ENCODE measurements around the gene ATOX1.
"Not testable (repeated sequence)": the region's sequence is repeated elsewhere in the genome, so short reads cannot be mapped to it uniquely, and the experiment has no call there.

The ATOX1 gene, protein sequence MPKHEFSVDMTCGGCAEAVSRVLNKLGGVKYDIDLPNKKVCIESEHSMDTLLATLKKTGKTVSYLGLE

DNA sequence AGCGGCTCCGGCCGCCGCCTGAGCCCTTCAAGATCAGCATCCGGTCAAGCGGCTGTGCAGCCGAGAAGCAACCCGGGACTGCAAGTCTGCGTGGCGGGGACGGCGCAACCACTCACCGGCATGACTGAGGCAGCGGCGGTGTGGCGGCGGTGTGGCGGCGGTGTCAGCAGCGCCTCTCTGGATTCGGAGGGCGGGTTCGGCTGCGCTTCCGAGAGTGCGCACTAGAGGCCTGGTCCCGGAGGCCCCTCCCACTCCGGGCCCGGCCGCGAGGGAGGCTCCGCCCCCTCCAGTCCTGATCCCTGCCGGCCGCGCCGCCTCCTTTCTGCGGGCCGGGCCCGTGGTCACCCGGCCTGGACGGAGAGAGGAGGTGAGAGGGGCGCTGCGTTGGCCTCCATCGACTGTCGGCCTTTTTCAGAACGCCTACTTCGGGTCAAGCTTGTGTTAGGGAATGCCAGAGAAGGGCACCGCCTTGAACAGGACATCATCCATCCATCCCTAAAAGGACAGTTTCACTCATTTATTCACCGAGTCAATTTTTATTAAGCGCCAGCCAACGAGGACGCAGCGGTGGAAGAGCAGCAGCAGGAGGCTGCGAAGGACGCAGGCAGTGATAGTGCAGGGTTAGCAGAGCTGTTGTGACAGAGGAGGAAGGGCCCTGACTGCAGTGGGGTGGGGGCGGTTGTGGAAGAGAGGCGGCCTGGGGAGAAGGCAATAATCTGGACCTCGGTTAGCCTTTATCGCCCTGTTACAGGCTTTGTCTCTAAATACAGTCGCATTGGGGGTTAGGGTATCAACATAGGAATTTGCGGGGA lies at the start of gene ATOX1:
ATOX1 (minus strand) TSS at position 202 of the 812 bp plus-strand sequence; CDS start at position 122, 80 bp downstream.
- DNase-seq = peak; percentile 38

DNA sequence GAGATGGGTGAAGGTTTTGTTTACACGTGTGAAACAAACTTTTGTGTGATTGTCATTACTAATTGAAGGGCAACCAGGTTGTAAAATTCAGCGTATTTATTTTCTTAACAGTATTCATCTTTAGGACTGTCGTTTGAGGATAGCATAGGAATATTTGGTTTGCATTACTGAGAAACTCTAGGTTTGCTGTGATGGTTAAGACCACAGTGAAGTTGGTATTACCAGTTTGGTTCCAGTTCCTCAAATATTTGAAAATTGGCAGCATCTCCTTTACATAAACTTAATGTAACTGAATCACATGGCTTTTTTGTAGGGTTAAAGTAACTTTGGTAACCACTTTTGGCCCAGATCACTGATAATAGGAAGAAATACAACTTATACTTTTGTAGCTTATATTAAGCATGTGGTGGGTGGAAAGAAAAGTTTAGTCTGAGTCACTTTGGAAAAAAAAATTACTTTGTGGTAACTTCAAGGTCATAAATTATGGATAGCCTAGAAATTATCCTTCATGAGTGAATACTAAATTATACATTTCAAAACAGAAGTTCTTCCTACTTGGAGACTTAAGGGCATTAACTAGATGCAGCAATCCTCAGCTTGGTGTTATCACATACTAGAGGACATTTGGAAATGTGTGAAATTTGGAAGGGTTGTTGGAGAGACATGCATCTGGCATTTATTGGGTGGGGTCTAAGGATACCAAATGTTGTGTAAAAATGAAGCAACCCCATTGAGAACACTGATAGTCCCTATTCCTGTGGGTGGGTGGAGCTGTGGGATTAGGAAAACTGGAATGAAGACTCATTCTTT lies 47.2 kb upstream of the ATOX1 start:
- DNase-seq = no peak

DNA sequence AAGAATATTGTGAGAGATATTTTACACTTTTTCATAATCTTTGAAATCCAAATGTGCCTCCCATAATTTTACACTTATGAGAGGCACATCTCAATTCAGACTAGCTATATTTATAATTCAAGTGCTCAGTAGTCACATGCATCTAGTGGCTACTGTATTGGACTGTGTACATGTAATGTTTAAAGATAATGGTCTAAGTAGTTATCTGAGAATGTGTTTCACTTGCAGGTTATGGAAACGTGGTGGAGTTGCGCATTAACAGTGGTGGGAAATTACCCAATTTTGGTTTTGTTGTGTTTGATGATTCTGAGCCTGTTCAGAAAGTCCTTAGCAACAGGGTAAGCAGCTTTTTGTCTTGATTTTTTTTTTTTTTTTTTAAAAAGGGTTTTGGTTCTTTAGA lies 42.1 kb upstream of the ATOX1 start:
- no peak for DNase-seq

DNA sequence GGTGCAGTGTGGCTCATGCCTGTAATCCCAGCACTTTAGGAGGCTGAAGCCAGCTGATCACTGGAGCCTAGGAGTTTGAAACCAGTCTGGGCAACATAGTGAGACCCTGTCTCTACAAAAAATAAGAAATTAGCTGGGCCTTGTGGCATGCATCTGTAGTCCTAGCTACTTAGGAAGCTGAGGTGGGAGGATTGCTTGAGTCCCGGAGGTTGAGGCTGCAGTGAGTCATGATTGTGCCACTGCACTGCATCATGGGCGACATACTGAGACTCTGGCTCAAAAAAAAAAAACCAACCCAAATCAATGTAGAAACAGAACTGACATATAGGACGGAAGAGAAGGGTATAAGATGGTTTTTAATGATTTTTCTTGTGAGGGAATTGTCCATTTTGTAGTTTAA lies 41.0 kb upstream of the ATOX1 start:
- DNase-seq = no peak

DNA sequence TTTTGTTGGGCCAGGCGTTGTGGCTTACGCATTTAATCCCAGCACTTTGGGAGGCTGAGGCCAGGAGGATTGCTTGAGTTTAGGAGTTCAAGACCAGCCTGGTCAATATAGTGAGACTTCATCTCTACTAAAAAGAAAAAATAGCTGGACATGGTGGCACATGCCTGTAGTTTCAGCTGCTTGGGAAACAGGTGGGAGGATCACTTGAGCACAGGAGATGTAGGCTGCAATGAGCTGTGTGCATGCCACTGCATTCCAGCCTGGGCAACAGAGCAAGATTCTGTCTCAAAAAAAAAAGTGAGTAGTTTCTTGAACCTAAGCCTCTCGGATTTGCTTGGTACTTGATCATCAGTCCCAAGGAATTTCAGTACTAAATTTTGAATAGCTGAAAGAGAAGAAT lies 40.2 kb upstream of the ATOX1 start:
- DNase-seq = no peak

DNA sequence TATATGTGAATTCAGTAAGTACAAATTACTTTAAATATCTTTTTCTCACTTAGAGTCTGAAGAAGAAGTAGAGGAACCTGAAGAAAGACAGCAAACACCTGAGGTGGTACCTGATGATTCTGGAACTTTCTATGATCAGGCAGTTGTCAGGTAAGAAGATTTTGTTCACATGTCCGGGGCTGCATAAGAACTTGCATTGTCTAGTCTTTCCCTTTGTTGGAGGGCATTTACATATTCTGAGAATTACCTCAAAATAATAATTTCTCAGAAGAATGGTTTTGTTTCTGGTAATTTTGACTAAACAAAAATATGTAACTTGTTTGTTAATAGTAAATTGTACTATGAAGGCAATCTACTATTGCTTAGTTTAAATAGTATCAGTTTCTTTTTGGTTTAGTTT lies 37.0 kb upstream of the ATOX1 start:
- no peak for DNase-seq

DNA sequence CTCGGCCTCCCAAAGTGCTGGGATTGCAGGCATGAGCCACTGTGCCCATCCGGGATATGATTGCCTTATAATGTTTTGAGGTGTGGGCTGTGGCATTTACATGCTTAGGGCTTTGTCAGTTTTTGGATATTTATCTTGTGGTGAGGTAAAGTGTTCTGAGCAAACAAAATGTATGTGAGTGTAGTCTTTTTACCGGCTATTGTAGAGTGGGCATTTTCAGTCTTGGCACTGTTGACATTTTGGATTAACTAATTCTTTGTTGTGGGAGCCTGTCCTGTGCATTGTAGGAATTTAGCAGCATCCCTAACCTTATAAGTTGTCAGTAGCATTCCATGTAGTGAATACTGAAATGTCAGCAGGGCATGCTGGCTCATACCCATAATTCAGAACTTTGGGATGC lies 34.9 kb upstream of the ATOX1 start:
- no peak for DNase-seq

DNA sequence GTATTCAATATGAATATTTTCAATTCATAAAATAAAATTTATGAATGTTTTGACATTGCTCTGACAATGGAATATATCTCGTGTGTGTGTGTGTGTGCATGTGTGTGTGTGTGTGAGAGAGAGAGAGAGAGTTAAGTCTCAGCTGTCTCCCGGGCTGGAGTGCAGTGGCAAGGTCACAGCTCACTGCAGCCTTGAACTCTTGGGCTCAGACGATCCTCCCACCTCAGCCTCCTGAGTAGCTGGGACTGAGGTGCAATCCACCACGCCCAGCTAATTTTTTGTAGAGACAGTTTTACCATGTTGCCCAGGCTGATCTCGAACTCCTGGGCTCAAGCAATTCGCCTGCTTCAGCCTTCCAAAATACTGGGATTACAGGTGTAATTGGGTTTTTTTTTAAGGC lies 29.4 kb upstream of the ATOX1 start:
- no peak for DNase-seq

DNA sequence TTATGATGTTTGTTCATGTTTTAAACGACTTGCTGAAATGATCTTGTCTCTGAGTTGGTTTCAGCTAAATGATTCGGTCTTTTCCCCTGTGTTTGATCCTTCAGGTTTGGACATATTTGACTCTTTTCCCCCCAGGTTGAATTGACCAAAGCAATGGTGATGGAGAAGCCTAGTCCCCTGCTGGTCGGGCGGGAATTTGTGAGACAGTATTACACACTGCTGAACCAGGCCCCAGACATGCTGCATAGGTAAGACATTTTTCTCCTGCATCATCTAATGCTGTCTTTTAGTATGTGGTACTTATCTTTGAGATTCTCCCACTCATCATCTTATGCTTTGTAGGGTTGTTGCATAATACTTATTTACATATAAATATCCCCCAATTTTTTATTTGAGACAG lies 28.0 kb upstream of the ATOX1 start:
- no peak for DNase-seq

DNA sequence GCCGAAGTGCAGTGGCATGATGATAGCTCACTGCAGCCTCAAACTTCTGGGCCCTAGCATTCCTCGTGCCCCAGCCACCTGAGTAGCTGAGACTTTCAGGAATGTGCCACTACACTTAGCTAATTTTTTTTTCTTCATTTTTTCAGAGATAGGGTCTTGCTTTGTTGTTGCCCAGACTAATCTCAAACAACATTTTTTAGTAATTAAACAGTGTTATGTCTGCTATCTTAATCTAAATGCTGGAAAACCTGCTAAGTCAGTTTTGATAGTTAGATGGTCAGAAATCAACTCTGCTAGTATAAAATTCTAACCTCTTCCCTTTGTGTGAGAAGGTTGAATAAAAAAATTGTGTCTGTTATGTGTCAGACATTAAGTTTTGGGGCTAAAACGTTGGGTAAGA lies 25.7 kb upstream of the ATOX1 start:
- DNase-seq = no peak

DNA sequence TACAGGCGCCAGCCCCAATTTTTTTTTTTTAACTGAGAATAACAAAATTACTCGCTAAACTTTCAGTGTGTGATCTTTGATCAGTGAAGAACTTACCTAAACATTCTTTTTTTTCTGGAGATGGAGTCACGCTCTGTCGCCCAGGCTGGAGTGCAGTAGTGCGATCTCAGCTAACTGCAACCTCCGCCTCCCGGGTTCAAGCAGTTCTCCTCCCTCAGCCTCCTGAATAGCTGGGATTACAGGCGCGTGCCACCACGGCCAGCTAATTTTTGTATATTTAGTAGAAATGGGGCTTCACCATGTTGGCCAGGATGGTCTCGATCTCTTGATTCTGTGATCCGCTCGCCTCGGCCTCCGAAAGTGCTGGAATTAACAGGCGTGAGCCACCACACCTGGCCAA lies 25.2 kb upstream of the ATOX1 start:
- not testable (repeated sequence) for DNase-seq

DNA sequence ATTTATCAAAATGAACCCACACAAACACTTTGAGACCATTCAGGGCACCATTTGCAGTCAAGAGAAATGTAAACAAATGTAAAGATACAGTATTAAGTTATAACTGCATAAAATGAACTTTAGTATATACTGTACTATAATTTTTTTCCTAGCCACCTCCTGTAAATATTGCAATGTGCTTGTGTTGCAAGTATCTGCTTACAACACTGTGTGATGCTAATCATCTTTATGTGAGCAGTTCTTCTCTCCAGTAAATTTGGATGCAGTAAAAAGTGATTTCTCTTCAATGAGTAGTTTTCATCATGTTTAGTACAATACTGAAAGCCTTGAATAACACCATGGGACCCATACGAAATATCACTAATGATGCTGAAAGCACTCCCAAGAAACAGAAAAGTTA lies 22.8 kb upstream of the ATOX1 start:
- no peak for DNase-seq

DNA sequence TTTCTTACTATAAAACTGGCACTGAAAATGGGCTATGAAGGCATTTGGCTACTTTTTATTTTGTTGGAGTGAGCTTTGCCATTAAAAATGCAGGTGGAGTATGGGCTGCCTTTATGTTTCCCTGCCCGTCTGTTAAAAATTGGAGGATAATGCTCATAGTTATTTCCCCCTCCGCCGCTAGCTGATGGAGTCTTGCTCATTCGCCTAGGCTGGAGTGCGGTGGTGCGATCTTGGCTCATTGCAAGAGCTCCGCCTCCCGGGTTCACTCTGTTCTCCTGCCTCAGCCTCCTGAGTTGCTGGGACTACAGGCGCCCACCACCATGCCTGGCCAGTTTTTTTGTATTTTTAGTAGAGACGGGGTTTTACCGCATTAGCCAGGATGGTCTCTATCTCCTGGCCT lies 21.9 kb upstream of the ATOX1 start:
- no peak for DNase-seq

DNA sequence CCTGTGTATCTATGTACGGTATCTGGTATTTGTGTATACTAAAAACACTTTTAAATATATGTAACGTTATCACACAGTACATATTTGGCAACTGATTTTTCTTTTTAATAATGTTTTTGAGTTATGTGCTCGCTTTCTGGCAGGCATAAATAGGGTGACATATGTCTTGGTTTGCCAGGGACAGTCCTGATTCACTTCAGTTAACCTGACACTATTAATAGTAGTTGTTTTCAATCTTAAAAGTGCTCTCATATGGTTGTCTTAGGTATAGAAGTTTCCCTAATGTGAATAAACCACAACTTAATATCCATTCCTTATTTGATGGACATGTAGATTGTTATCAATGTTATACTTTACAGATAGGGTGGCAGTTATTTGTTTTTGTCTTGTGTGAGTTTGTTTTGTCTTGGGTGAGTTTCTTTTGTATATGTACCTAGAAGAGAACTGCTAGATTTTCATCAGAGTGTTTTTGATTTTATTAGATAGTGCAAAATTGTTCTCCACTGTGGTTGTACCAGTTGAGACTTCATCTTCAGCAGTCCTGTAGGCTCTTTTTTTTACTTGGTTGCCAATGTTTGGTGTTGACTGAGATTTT lies 21.2 kb upstream of the ATOX1 start:
- DNase-seq = no peak

DNA sequence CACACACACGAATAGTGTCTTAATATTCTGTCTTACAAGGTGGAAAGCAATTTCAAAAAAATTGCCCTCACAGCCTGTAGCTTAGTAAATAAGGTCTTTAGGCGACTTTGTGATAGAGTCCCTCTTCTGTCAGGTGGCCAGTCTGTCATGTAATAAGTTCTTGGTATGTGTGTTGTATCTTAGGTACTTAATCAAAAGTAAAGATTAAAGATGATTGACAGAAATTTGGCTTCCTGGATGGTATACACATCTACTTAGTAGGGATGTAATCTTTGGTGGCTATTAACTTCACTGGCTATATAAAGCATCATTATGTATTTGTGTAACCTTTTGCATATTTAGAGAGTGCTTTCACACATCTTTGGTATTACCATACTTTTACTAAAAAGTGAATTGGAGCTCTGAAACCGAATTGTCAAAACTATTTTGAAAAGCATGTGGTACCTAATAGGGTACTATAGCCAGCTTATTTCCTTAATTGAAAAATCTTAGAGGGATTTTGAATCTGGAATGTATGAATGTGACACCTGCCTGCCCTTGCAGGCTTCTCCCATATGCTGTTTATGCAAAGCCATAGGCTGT lies 16.7 kb upstream of the ATOX1 start:
- DNase-seq = no peak

DNA sequence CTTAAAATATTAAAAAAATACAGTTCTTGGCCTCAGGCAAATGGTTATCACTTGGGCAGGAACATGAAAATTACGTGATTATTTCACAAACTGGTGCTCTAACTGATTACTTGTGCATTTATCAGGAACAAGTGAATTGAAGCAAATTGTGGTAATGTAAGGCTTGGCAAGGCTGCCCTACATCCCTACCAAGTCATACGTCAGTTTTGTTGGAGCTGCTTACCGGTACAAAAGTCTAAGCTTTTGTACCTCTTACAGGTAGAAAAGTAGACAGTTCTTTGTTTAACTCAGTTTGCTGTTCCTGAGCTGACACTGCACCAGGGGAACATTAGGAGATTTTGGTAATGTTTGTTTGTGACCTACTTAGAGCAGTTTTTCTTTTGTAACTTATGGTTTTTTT lies 15.5 kb upstream of the ATOX1 start:
- DNase-seq = no peak

DNA sequence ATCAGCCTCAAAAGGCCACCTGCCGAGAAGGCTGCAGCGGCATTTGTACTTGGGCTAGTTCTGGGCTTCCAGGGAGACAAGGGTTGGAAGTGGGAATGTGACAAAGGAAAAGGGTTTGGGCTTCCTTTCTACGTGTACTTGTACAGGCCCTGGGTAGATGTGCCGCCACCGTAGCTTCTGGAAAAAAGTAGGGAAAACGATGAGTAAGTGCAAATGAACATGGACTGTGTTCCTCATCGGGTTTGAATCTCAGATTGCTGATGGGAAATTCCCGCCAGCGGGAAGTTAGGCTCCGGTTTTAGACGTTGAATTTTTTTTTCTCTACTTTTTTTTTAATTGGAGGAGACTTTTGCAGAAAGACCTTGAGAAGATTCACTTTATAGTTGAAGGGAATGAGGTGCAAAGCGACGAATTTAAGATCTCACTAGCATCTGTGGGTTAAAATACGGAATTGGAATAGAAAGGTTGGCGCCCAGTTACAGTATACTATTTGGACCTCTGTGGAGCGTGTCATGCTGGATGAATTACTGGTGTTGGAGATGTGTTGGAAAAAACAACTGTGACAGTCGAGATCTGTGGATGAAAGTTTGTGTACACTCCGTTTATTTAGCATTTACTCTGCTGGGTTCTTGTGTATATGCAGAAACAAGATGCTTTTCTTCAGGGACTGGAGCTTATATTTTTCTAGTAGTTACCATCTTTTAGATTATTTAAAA lies 14.6 kb upstream of the ATOX1 start:
- no peak for DNase-seq

DNA sequence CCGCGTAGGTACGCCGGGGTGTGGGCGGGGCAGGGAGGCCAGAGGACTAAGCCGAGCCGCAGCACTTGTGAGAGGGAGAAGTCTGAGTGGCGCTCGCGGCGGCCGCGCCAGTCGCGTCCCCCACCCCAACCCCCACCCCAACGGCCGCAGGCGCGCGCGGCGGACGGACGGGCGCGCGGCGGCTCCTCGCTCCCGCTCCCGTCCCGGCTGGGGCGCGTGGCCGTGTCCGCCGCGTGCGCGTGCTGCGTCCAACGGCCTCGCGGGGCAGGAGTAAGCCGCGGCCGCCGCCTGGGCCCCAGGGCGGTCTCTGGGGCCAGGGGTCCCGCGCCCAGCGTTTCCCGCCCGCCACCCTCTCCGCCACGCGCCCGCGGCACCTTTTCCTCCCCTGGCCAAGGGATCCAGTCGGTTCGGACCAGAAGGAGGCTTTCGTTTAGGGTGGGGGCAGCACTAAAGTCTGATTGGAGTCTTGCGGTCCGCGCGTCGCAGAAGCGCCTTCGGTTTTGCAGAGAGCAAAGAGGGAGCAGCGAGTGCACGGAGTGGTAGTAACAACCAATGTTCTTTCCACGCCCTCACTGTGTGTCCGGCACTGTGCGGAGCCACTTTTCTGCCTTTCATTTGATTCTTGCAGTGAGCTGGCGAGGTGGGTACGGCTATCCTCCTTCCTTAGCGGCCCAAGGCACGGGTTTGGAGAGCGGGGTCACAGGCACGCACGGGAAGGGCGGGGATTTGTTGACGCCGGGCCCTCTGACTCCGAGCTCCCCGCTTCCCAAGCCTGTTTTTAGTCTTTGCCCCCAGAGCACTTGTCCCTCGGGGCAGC lies 13.8 kb upstream of the ATOX1 start:
- no peak for DNase-seq

DNA sequence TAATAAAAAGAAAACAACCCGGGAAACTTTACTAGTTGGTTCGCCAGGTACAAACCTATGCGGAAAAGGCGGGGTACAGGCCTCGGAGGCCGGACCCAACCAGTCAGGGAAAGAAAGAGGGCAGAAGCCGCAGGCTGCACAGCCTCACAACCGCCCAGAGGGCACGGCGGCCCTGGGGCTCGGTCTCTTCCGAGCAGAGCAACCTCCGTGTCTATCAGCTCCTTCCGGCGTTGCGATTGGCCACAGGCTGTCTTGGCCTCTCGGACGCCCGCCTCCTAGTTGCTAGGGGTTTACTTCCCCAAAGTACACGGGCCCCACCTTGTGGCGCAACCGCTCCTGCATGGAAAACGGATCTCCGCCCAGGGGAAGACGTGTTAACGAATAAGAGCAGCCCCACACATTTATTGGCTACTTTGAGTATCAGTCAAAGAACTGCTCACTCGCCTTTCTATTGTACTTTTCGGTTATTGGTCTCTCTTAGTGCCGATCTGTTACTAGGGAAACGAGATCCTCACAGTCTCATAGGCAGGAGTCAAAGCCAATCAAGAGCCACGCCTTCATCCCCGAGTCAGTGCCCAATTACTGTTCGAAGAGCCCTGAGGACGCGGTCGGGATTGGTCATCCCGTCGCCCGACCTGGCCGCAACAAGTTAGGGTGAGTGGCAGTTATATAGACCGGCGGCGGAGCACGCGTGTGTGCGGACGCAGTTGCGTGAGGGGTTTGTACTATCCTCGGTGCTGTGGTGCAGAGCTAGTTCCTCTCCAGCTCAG lies 13.0 kb upstream of the ATOX1 start, which contains the start of gene G3BP1:
G3BP1 (plus strand) TSS at position 696 of the 770 bp plus-strand sequence. CDS start 14,667 bp downstream, outside the sequence.
- peak; percentile 89 for DNase-seq

DNA sequence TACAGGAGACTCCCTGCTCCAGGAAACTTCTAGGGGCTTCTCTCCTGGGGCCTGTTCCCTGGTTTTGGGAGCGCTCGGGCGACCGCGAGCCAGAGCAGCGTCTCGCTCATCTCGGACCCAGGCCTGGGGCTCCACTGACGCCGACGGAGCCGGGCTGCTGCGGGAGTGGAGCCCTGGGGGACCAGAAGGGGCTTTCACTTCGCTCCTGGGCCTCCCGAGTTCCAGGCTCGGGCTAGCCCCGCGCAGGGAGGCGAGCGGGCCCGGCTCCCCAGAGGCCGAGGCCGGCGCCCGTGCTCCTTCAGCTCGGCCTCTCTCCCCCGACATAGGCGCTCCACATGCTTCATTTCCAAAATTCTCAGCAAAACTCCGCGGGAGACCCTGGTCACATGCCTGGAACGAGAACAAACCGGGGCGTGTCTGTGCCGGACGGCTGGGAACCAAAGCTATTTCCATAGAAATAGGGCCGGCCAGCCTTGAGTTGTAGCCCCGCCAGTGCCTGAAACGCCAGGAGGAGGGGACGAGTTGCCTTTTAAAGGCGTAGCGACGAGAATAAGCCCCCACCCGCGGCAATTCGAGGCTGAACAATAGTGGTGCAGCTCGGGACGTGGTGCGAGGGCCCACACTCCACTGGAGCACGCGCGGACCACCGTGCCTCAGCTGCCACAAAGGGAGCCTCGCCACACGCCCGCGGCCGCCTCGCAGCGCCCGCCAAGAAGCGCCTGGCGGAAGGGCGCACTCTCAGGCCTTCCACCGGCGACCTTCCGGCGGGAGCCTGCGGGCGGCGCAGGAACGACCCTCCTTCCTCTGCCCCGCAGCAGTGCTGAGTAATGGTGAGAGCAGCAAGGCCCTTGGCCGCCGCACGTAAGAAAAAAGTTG lies 12.2 kb upstream of the ATOX1 start:
- no peak for DNase-seq

Data from KG1 (cell line).